Neural cell (in vitro differentiated cells): ENCODE data around the gene ANKRD13B. TPM values are rescaled to one million over a fixed set of nuclear protein-coding genes. Genes with fewer than 3 reads are reported as not detected.

ENCODE experiments used
- H2AFZ ChIP-seq: fragments of 200-600, 300-800 bp; sonication (generic), shearing (Covaris generic); 2 replicates; pipeline ENCODE4 v1.6.0; 2014; ENCODE audit warnings: low read depth, mild to moderate bottlenecking, antibody characterized with exemption, low read length, moderate library complexity
- H3F3A ChIP-seq: fragments of 200-600 bp; shearing (Covaris generic); 2 replicates; pipeline ENCODE4 v1.6.1; 2016; ENCODE audit warnings: mild to moderate bottlenecking, moderate library complexity, mixed read lengths, antibody characterized with exemption, low read length; ENCODE audit not compliant: insufficient read depth, poor library complexity, severe bottlenecking
- H3K27ac ChIP-seq: fragments of 200-600, 300-800 bp; sonication (generic), shearing (Covaris generic); 2 replicates; pipeline ENCODE4 v1.5.1; 2014; ENCODE audit warnings: mild to moderate bottlenecking, low read length, moderate library complexity
- H3K27me3 ChIP-seq: fragments of 300-800, 200-600 bp; sonication (generic), shearing (Covaris generic); 2 replicates; pipeline ENCODE4 v1.6.0; 2014; ENCODE audit warnings: mild to moderate bottlenecking, low read depth, low read length, moderate library complexity; ENCODE audit not compliant: insufficient read depth
- H3K36me3 ChIP-seq: fragments of 300-800, 200-600 bp; sonication (generic), shearing (Covaris generic); 2 replicates; pipeline ENCODE4 v1.5.1; 2014; ENCODE audit warnings: mild to moderate bottlenecking, antibody characterized with exemption, low read length, moderate library complexity; ENCODE audit not compliant: insufficient read depth
- H3K4me2 ChIP-seq: fragments of 300-800, 200-600 bp; sonication (generic), shearing (Covaris generic); 2 replicates; pipeline ENCODE4 v1.6.0; 2014; ENCODE audit warnings: mild to moderate bottlenecking, low read length
- H3K4me3 ChIP-seq: fragments of 300-800, 200-600 bp; sonication (generic), shearing (Covaris generic); 2 replicates; pipeline ENCODE4 v1.5.1; 2014; ENCODE audit warnings: mild to moderate bottlenecking, low read length, moderate library complexity
- H3K79me2 ChIP-seq: fragments of 200-600 bp; shearing (Covaris generic); replicated peaks from 2 replicates; pipeline ENCODE4 v1.6.0; 2014; ENCODE audit warnings: mild to moderate bottlenecking, low read length, moderate library complexity; ENCODE audit not compliant: insufficient read depth
- H3K9ac ChIP-seq: fragments of 300-800, 200-600 bp; sonication (generic), shearing (Covaris generic); 2 replicates; pipeline ENCODE4 v1.6.1; 2016; ENCODE audit warnings: mild to moderate bottlenecking, low read length, mixed read lengths
- H3K9me2 ChIP-seq: fragments of 200-600 bp; shearing (Covaris generic); 2 replicates; pipeline ENCODE4 v1.6.1; 2016; ENCODE audit warnings: mild to moderate bottlenecking, low read length, mixed read lengths; ENCODE audit not compliant: insufficient read depth
- H3K9me3 ChIP-seq: fragments of 200-600, 300-800 bp; sonication (generic), shearing (Covaris generic); 2 replicates; pipeline ENCODE4 v1.6.1; 2016; ENCODE audit warnings: mild to moderate bottlenecking, mixed run types, low read length, moderate library complexity, mixed read lengths
- H4K20me1 ChIP-seq: fragments of 200-600 bp; shearing (Covaris generic); 2 replicates; pipeline ENCODE4 v1.6.1; 2016; ENCODE audit warnings: mild to moderate bottlenecking, mixed run types; ENCODE audit not compliant: insufficient read depth
- CTCF ChIP-seq: fragments of 450-650 bp; IDR thresholded peaks from 2 replicates; pipeline ENCODE4 v1.5.1; 2014; ENCODE audit warnings: antibody characterized with exemption, mild to moderate bottlenecking, moderate library complexity; ENCODE audit not compliant: poor library complexity, severe bottlenecking
- EP300 ChIP-seq: fragments of 450-650 bp; conservative IDR thresholded peaks from 2 replicates; pipeline ENCODE4 v1.6.1; 2014; ENCODE audit warnings: antibody characterized with exemption, mild to moderate bottlenecking, moderate library complexity; ENCODE audit not compliant: poor library complexity, severe bottlenecking
- EZH2 ChIP-seq: fragments of 200-600, 300-800 bp; shearing (Covaris generic), sonication (generic); IDR thresholded peaks from 2 replicates; pipeline ENCODE4 v1.6.1; 2014; ENCODE audit warnings: antibody characterized with exemption, low read length, borderline replicate concordance, mild to moderate bottlenecking; ENCODE audit not compliant: insufficient read depth, poor library complexity, severe bottlenecking
- MXI1 ChIP-seq: fragments of 450-650 bp; conservative IDR thresholded peaks from 2 replicates; pipeline ENCODE4 v1.6.1; 2014; ENCODE audit warnings: antibody characterized with exemption, mild to moderate bottlenecking; ENCODE audit not compliant: poor library complexity, severe bottlenecking
- POLR2AphosphoS5 ChIP-seq: IDR thresholded peaks from 2 replicates; pipeline ENCODE4 v1.6.1; 2012
- RAD21 ChIP-seq: fragments of 450-650 bp; conservative IDR thresholded peaks from 2 replicates; pipeline ENCODE4 v1.6.1; 2014; ENCODE audit warnings: antibody characterized with exemption, mild to moderate bottlenecking, moderate library complexity
- SMC3 ChIP-seq: fragments of 450-650 bp; conservative IDR thresholded peaks from 2 replicates; pipeline ENCODE4 v1.6.1; 2014; ENCODE audit warnings: antibody characterized with exemption, mild to moderate bottlenecking, moderate library complexity; ENCODE audit not compliant: poor library complexity
- TAF1 ChIP-seq: IDR thresholded peaks from 2 replicates; pipeline ENCODE4 v1.6.1; 2012; ENCODE audit warnings: low read depth
- polyA plus RNA-seq: library from polyadenylated mRNA; depleted of rRNA; stranded (reverse); fragments of >200 nt; gene quantifications from 2 replicates; pipeline ENCODE4 v1.2.3, GENCODE V29; 2014
- small RNA-seq, 3 experiments: library from RNA; depleted of rRNA; stranded (forward); fragments of <200 nt; gene quantifications; one replicate each; pipeline ENCODE3, GENCODE V24; 2012
- TF ChIP-seq, protein P1 (sequence below): IDR thresholded peaks from 2 replicates; pipeline ENCODE4 v1.6.1; 2012; ENCODE audit warnings: borderline replicate concordance

Gene ANKRD13B
- polyA plus RNA-seq, 1 donor from 2014 or later = 35.0 TPM

DNA sequence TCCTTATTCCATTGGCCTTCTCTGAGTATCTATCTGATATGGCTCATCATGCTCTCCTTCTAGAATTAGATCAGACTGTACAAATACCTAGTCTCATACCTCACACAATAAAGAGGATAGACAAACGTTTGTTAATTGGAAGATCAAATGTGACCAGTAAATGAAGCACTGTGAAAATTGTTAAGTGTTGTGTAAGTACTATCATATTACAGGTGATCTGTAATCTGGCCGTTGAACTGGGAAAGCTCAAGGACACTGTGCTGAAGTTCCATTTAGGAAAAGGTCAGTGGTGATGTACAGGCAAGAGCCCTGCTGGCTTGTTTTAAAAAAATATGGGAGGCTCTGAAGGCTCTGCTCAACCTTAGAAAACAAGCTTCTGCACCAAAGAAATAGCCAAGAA, 68.3 kb downstream of the ANKRD13B start:
- Histone ChIP-seq H3K9me2 (no peaks in the 10 kb centered on the region), H3K27me3 (no peaks in the 10 kb centered on the region), H4K20me1 (no peaks in the 10 kb centered on the region), H3K4me2 (no peak overlapping the region), H2AFZ (no peak overlapping the region), H3K4me3 (no peak overlapping the region), H3K9ac (no peak overlapping the region), H3K36me3 (peaks cover 5% of the 10 kb centered on the region), H3K79me2 (no peaks in the 10 kb centered on the region), H3K9me3 (no peaks in the 10 kb centered on the region), H3K27ac (no peak overlapping the region), H3F3A (no peaks in the 10 kb centered on the region)
- TF ChIP-seq, protein P1, sequence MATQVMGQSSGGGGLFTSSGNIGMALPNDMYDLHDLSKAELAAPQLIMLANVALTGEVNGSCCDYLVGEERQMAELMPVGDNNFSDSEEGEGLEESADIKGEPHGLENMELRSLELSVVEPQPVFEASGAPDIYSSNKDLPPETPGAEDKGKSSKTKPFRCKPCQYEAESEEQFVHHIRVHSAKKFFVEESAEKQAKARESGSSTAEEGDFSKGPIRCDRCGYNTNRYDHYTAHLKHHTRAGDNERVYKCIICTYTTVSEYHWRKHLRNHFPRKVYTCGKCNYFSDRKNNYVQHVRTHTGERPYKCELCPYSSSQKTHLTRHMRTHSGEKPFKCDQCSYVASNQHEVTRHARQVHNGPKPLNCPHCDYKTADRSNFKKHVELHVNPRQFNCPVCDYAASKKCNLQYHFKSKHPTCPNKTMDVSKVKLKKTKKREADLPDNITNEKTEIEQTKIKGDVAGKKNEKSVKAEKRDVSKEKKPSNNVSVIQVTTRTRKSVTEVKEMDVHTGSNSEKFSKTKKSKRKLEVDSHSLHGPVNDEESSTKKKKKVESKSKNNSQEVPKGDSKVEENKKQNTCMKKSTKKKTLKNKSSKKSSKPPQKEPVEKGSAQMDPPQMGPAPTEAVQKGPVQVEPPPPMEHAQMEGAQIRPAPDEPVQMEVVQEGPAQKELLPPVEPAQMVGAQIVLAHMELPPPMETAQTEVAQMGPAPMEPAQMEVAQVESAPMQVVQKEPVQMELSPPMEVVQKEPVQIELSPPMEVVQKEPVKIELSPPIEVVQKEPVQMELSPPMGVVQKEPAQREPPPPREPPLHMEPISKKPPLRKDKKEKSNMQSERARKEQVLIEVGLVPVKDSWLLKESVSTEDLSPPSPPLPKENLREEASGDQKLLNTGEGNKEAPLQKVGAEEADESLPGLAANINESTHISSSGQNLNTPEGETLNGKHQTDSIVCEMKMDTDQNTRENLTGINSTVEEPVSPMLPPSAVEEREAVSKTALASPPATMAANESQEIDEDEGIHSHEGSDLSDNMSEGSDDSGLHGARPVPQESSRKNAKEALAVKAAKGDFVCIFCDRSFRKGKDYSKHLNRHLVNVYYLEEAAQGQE = no peak
- TF ChIP-seq EZH2 = no peak
- no peak for TF ChIP-seq RAD21
- no peak for TF ChIP-seq SMC3
- TF ChIP-seq POLR2AphosphoS5 = no peak
- no peak for TF ChIP-seq MXI1
- no peak for TF ChIP-seq CTCF
- TF ChIP-seq EP300 = no peak
- TF ChIP-seq TAF1 = no peak

GRCh38 chr17:29663155-29663554, 70.2 kb downstream of the ANKRD13B start:
- H3K36me3 ChIP-seq = peaks cover 5% of the 10 kb centered on the region
- no peak overlapping the region for H3K4me3 ChIP-seq
- H2AFZ ChIP-seq = no peak overlapping the region
- no peak overlapping the region for H3K4me2 ChIP-seq
- H3K9me3 ChIP-seq = no peaks in the 10 kb centered on the region
- H3K27ac ChIP-seq = no peak overlapping the region
- no peaks in the 10 kb centered on the region for H3F3A ChIP-seq
- H3K79me2 ChIP-seq = no peaks in the 10 kb centered on the region
- no peaks in the 10 kb centered on the region for H3K27me3 ChIP-seq
- no peaks in the 10 kb centered on the region for H3K9me2 ChIP-seq
- TF ChIP-seq, protein P1 = no peak
- TF ChIP-seq SMC3 (no peak), MXI1 (no peak), TAF1 (no peak)
- H3K9ac ChIP-seq = no peak overlapping the region
- H4K20me1 ChIP-seq = no peaks in the 10 kb centered on the region

Small RNAs within 50 kb of the gene (small RNA-seq; reads per million reads assigned to genes)
- 0 to 0.08 (median 0) reads per million in 3 experiments for gene RNU6-920P

Other genes with a start within 250 kb of the ANKRD13B start
- gene TAOK1, start 202.8 kb upstream of the ANKRD13B start, polyA plus RNA-seq = 47.5 and 53.2 TPM in 2 replicates
- 0.14 and 0.21 TPM in 2 replicates for gene ABHD15, start 26.1 kb upstream of the ANKRD13B start, polyA plus RNA-seq
- gene TP53I13, start 24.4 kb upstream of the ANKRD13B start, polyA plus RNA-seq = 18.4 and 23.3 TPM in 2 replicates
- gene GIT1, start 3.5 kb upstream of the ANKRD13B start, polyA plus RNA-seq = 20.5 and 41.4 TPM in 2 replicates
- gene CORO6, start 29.8 kb downstream of the ANKRD13B start, polyA plus RNA-seq = 1.2 and 4.3 TPM in 2 replicates